Stimulated activated naive B cell treated with anti-CD40 and anti-IgM and Interleukin-4, amounts not matched to agents 10 μg/mL and 1 μg/mL and 100 μg/mL, for 72 hours (primary cell): ENCODE results near the gene SLC45A2.
"Not testable (repeated sequence)": the region's sequence is repeated elsewhere in the genome, so short reads cannot be mapped to it uniquely, and the experiment has no call there.

ENCODE experiments used
- ATAC-seq, 2 donors: fragments of 150-1000 bp; cut with Tn5 transposase; replicated peaks; 2 replicates each; pipeline ENCODE4 v1.10.0; 2021; ENCODE audit warnings: moderate library complexity in 1 of 2
- DNase-seq: peaks from one replicate; pipeline ENCODE4 v3.0.0; 2021
- H3K27ac Mint-ChIP-seq: one replicate; pipeline ENCODE4 v1.8.0; 2022; ENCODE audit warnings: mild to moderate bottlenecking, mixed read lengths
- H3K27me3 Mint-ChIP-seq, 2 donors: one replicate each; pipeline ENCODE4 v1.8.0; 2022; ENCODE audit warnings: mixed read lengths in 2 of 2
- H3K36me3 Mint-ChIP-seq, 2 donors: one replicate each; pipeline ENCODE4 v1.8.0; 2022; ENCODE audit warnings: mixed read lengths in 2 of 2, mild to moderate bottlenecking in 1 of 2
- H3K4me1 Mint-ChIP-seq, 2 donors: one replicate each; pipeline ENCODE4 v1.8.0; 2022; ENCODE audit warnings: mixed read lengths in 2 of 2, mild to moderate bottlenecking in 1 of 2
- H3K4me3 Mint-ChIP-seq, 2 donors: one replicate each; pipeline ENCODE4 v1.8.0; 2022; ENCODE audit warnings: mild to moderate bottlenecking in 2 of 2, mixed read lengths in 2 of 2, moderate library complexity in 1 of 2
- H3K9me3 Mint-ChIP-seq, 2 donors: one replicate each; pipeline ENCODE4 v1.8.0; 2022; ENCODE audit warnings: mixed read lengths in 2 of 2, mild to moderate bottlenecking in 1 of 2

SLC45A2 gene

GRCh38 chr5:33968211-33969005 lies 16.1 kb downstream of the SLC45A2 start:
- DNase-seq, result no peak
- H3K4me1 Mint-ChIP-seq, result peaks cover 0 to 2% of the 10 kb centered on the region in 2 donors
- no peaks in the 10 kb centered on the region for H3K27me3 Mint-ChIP-seq
- no peak for ATAC-seq
- H3K27ac Mint-ChIP-seq, result no peak overlapping the region
- no peak overlapping the region for H3K4me3 Mint-ChIP-seq
- H3K9me3 Mint-ChIP-seq, result no peaks in the 10 kb centered on the region
- H3K36me3 Mint-ChIP-seq, result no peaks in the 10 kb centered on the region

GRCh38 chr5:33966805-33967204 lies 17.7 kb downstream of the SLC45A2 start:
- Mint-ChIP-seq H3K27me3 (peaks cover 0 to 2% of the 10 kb centered on the region in 2 donors), H3K4me1 (peaks cover 0 to 2% of the 10 kb centered on the region in 2 donors), H3K9me3 (no peaks in the 10 kb centered on the region), H3K27ac (no peak overlapping the region), H3K36me3 (no peaks in the 10 kb centered on the region), H3K4me3 (no peak overlapping the region)
- ATAC-seq (no peak), DNase-seq (no peak)

- ATAC-seq (peak; percentile 31 to 46), DNase-seq (no peak)
- Mint-ChIP-seq H3K27ac (no peak overlapping the region), H3K9me3 (no peaks in the 10 kb centered on the region), H3K36me3 (no peaks in the 10 kb centered on the region), H3K4me3 (no peak overlapping the region), H3K27me3 (peaks cover 6 to 13% of the 10 kb centered on the region in 2 donors), H3K4me1 (peaks cover 0 to 2% of the 10 kb centered on the region in 2 donors)
These were observed 20.3 kb downstream of the SLC45A2 start for GRCh38 chr5:33964132-33964700.

GRCh38 chr5:33958176-33958575 lies 26.3 kb downstream of the SLC45A2 start:
- Mint-ChIP-seq H3K27ac (no peak overlapping the region), H3K4me3 (no peak overlapping the region), H3K4me1 (no peaks in the 10 kb centered on the region), H3K27me3 (peaks cover 13 to 15% of the 10 kb centered on the region in 2 donors), H3K9me3 (peaks cover 8 to 10% of the 10 kb centered on the region in 2 donors), H3K36me3 (no peaks in the 10 kb centered on the region)
- no peak for ATAC-seq
- no peak for DNase-seq

- Mint-ChIP-seq H3K27me3 (peaks cover 13 to 15% of the 10 kb centered on the region in 2 donors), H3K4me3 (no peak overlapping the region), H3K4me1 (no peaks in the 10 kb centered on the region), H3K36me3 (no peaks in the 10 kb centered on the region), H3K9me3 (peaks cover 8 to 10% of the 10 kb centered on the region in 2 donors), H3K27ac (no peak overlapping the region)
- no peak for ATAC-seq
- no peak for DNase-seq
These were observed 26.8 kb downstream of the SLC45A2 start for GRCh38 chr5:33957577-33958150.

- not testable (repeated sequence) for H3K27ac Mint-ChIP-seq, H3K9me3 Mint-ChIP-seq, ATAC-seq, H3K4me3 Mint-ChIP-seq, H3K27me3 Mint-ChIP-seq, H3K36me3 Mint-ChIP-seq, H3K4me1 Mint-ChIP-seq, DNase-seq
These were observed 32.3 kb downstream of the SLC45A2 start for GRCh38 chr5:33952175-33952574.

GRCh38 chr5:33944543-33945132 lies 39.9 kb downstream of the SLC45A2 start:
- peaks cover 25 to 30% of the 10 kb centered on the region in 2 donors for H3K27me3 Mint-ChIP-seq

GRCh38 chr5:33941090-33941489 lies 43.4 kb downstream of the SLC45A2 start:
- Mint-ChIP-seq H3K27me3 (peaks cover 55 to 58% of the 10 kb centered on the region in 2 donors), H3K27ac (no peak overlapping the region), H3K4me1 (peaks cover 1 to 3% of the 10 kb centered on the region in 2 donors), H3K9me3 (no peaks in the 10 kb centered on the region), H3K4me3 (no peak overlapping the region), H3K36me3 (no peaks in the 10 kb centered on the region)
- no peak for ATAC-seq
- DNase-seq, result no peak

More at GRCh38 chr5:33944543-33945132, 39.9 kb downstream of the SLC45A2 start:
- no peak overlapping the region for H3K27ac Mint-ChIP-seq
- H3K9me3 Mint-ChIP-seq, result peaks cover 0 to 2% of the 10 kb centered on the region in 2 donors
- no peaks in the 10 kb centered on the region for H3K36me3 Mint-ChIP-seq
- H3K4me3 Mint-ChIP-seq, result no peak overlapping the region
- H3K4me1 Mint-ChIP-seq, result no peaks in the 10 kb centered on the region
- DNase-seq (no peak), ATAC-seq (no peak)

- H3K27me3 Mint-ChIP-seq, result peaks cover 63 to 72% of the 10 kb centered on the region in 2 donors
- H3K36me3 Mint-ChIP-seq, result no peaks in the 10 kb centered on the region
- peaks cover 4 to 5% of the 10 kb centered on the region in 2 donors for H3K4me1 Mint-ChIP-seq
These were observed 44.8 kb downstream of the SLC45A2 start for GRCh38 chr5:33939556-33940262.

GRCh38 chr5:33938881-33939280 lies 45.6 kb downstream of the SLC45A2 start:
- Mint-ChIP-seq H3K27ac (no peak overlapping the region), H3K27me3 (peaks cover 63 to 76% of the 10 kb centered on the region in 2 donors), H3K36me3 (no peaks in the 10 kb centered on the region), H3K4me1 (peaks cover 6 to 14% of the 10 kb centered on the region in 2 donors), H3K9me3 (no peaks in the 10 kb centered on the region), H3K4me3 (no peak overlapping the region)
- DNase-seq (no peak), ATAC-seq (no peak)

More at GRCh38 chr5:33939556-33940262, 44.8 kb downstream of the SLC45A2 start:
- DNase-seq (no peak), ATAC-seq (no peak)
- Mint-ChIP-seq H3K4me3 (no peak overlapping the region), H3K9me3 (no peaks in the 10 kb centered on the region), H3K27ac (no peak overlapping the region)

GRCh38 chr5:33938507-33938796 lies 46.0 kb downstream of the SLC45A2 start:
- Mint-ChIP-seq H3K27me3 (peaks cover 62 to 76% of the 10 kb centered on the region in 2 donors), H3K4me1 (peaks cover 9 to 17% of the 10 kb centered on the region in 2 donors), H3K27ac (no peak overlapping the region), H3K9me3 (no peaks in the 10 kb centered on the region), H3K36me3 (no peaks in the 10 kb centered on the region), H3K4me3 (no peak overlapping the region)
- ATAC-seq (no peak), DNase-seq (no peak)

GRCh38 chr5:33937707-33938506 lies 46.6 kb downstream of the SLC45A2 start:
- H3K4me3 Mint-ChIP-seq, result no peak overlapping the region
- ATAC-seq, result no peak
- H3K36me3 Mint-ChIP-seq, result no peaks in the 10 kb centered on the region
- no peaks in the 10 kb centered on the region for H3K9me3 Mint-ChIP-seq
- peaks cover 9 to 17% of the 10 kb centered on the region in 2 donors for H3K4me1 Mint-ChIP-seq
- peaks cover 59 to 76% of the 10 kb centered on the region in 2 donors for H3K27me3 Mint-ChIP-seq
- no peak overlapping the region for H3K27ac Mint-ChIP-seq
- no peak for DNase-seq

GRCh38 chr5:33937017-33937706 lies 47.3 kb downstream of the SLC45A2 start:
- Mint-ChIP-seq H3K4me3 (no peak overlapping the region), H3K27me3 (peaks cover 57 to 72% of the 10 kb centered on the region in 2 donors), H3K27ac (no peak overlapping the region), H3K36me3 (no peaks in the 10 kb centered on the region), H3K4me1 (peaks cover 9 to 17% of the 10 kb centered on the region in 2 donors), H3K9me3 (no peaks in the 10 kb centered on the region)
- DNase-seq (no peak), ATAC-seq (no peak)
